Duodenal mucosa (tissue), 2 donors: ENCODE results near the gene KCNQ5.

Source experiments
- H3K27ac ChIP-seq: one replicate; pipeline ENCODE4 v1.7.0; 2013; ENCODE audit warnings: low read depth, low read length
- H3K27me3 ChIP-seq, 2 donors: one replicate each; pipeline ENCODE4 v1.7.0; 2013; ENCODE audit warnings: low read length in 2 of 2, control low read depth in 1 of 2; ENCODE audit not compliant: insufficient read depth in 2 of 2, control insufficient read depth in 1 of 2
- H3K36me3 ChIP-seq, 2 donors: one replicate each; pipeline ENCODE4 v1.7.0; 2013; ENCODE audit warnings: low read length in 2 of 2, control low read depth in 1 of 2; ENCODE audit not compliant: insufficient read depth in 2 of 2, control insufficient read depth in 1 of 2
- H3K4me1 ChIP-seq, 2 donors: one replicate each; pipeline ENCODE4 v1.7.0; 2013; ENCODE audit warnings: low read length in 2 of 2, control low read depth in 1 of 2; ENCODE audit not compliant: insufficient read depth in 2 of 2, control insufficient read depth in 1 of 2
- H3K4me3 ChIP-seq, 2 donors: one replicate each; pipeline ENCODE4 v1.7.0; 2013; ENCODE audit warnings: low read length in 2 of 2, low read depth in 1 of 2
- H3K9ac ChIP-seq, 2 donors: one replicate each; pipeline ENCODE4 v1.7.0; 2013; ENCODE audit warnings: low read length in 2 of 2, low read depth in 1 of 2
- H3K9me3 ChIP-seq, 2 donors: one replicate each; pipeline ENCODE4 v1.7.0; 2013; ENCODE audit warnings: low read length in 2 of 2, control low read depth in 1 of 2; ENCODE audit not compliant: control insufficient read depth in 1 of 2

The KCNQ5 gene

DNA sequence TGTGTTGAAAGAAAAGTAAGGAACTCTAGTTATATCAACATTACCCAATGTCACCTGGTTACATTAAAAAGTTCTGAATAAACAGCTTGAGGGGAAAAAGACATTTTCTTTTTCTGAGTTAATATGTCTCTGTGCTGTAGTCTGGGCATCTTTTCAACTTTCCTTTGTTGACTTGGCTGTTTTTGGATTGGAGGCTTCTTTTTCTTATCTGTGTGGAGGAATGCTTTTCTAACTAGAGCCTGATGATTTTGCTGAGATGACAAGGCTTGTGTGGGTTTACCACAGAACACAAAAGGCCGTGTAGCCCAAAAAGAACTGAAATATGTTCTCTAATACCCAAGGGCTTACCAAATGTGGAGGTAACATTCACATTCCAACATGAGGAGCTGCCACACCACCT, 161.8 kb downstream of the KCNQ5 start:
- Histone ChIP-seq H3K9me3 (no peaks in the 10 kb centered on the region), H3K36me3 (no peaks in the 10 kb centered on the region), H3K4me1 (no peaks in the 10 kb centered on the region), H3K27ac (no peak overlapping the region), H3K27me3 (no peaks in the 10 kb centered on the region), H3K9ac (no peak overlapping the region), H3K4me3 (no peak overlapping the region)

DNA sequence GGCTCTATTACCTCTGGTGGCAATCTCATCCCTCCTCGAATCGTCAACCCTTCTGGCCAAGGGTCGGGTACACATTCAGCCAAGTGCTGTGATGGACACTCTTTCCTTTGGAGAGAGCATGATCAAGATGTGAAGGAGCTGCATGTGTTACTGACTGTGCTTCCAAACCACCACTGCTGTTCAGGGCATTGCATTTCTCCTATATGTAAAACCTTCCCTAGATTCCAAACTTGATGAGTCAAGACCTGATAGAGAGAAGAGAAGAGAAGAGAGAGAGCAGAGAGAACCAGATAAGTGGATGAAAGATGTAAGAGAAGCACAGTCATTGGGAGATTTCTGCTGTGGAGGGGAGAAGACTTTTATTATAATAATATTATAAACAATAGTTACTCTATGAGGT, 162.2 kb downstream of the KCNQ5 start:
- H3K4me1 ChIP-seq, result no peaks in the 10 kb centered on the region
- H3K9ac ChIP-seq, result no peak overlapping the region
- H3K4me3 ChIP-seq, result no peak overlapping the region
- no peaks in the 10 kb centered on the region for H3K36me3 ChIP-seq
- H3K27me3 ChIP-seq, result no peaks in the 10 kb centered on the region
- H3K9me3 ChIP-seq, result no peaks in the 10 kb centered on the region
- H3K27ac ChIP-seq, result no peak overlapping the region

DNA sequence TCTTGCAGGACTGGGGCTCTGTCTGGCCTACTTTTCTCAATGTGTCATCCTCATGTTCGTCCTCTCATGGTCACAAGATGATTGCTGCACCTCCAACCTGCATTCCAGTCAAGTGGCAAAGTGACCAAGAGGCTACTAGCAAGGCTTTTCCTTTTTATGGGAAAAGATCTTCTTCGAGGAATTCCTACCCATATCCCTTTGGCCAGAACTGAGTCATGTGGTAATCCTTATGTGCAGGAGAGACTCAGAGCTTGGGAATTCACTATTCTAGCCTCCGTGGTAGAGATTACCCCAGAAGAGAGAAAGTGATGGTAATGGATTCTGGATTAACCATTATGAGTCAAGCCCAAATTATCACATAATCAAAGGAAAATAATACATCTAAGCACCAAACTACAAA, 162.7 kb downstream of the KCNQ5 start:
- H3K27me3 ChIP-seq, result no peaks in the 10 kb centered on the region
- H3K4me3 ChIP-seq, result no peak overlapping the region
- no peaks in the 10 kb centered on the region for H3K36me3 ChIP-seq
- no peak overlapping the region for H3K9ac ChIP-seq
- no peaks in the 10 kb centered on the region for H3K9me3 ChIP-seq
- no peaks in the 10 kb centered on the region for H3K4me1 ChIP-seq
- H3K27ac ChIP-seq, result no peak overlapping the region

DNA sequence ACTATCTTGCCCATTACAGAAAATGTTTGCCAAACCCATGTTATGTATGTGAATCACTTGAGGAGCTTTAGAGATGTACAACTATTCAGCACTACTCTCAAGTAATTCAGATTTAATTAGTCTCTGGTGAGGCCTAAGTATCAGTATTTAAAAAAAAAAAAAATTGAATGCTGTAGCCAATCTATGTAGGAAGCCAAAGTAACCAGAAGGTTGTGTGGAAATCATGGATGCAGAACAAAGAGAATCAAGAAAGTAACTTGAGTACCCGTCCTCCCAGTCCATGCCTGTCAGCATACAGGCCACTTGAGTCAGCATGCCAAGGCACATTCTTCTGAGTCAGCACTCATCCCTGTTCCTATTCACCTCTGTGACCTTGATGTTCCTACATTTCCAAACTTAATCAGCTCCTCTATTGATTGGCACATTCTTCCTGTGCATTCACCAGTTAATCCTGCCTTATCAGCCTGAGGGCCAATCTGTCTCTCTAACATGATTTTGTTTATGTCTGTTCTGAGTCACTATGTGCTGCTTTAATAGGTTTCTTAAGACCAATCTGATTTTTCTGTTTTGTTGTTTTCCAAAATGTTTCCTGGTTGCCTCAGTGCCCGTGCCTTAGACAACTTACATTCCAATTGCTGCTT, 165.6 kb downstream of the KCNQ5 start:
- no peaks in the 10 kb centered on the region for H3K4me1 ChIP-seq
- H3K36me3 ChIP-seq, result no peaks in the 10 kb centered on the region
- no peaks in the 10 kb centered on the region for H3K27me3 ChIP-seq
- no peaks in the 10 kb centered on the region for H3K9me3 ChIP-seq
- H3K4me3 ChIP-seq, result no peak overlapping the region
- no peak overlapping the region for H3K27ac ChIP-seq
- H3K9ac ChIP-seq, result no peak overlapping the region

DNA sequence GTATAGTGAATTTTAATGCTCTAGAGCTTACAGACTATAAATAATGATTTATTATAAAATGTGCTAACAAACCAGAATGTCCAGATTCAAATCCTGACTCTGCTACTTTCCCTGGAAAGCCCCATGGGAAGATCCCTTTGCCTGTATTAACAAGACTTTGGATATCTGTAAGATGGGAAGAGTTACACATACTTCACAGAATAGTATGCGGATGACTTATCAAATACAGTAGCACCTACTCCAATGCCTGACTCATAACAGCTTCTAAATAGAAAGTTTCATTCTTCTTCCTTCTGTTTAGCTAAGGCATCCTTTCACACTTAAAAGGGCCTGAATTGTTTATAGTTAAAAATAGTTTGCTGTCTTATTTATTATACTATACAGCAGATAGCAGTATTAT, 166.3 kb downstream of the KCNQ5 start:
- H3K36me3 ChIP-seq, result no peaks in the 10 kb centered on the region
- H3K4me1 ChIP-seq, result no peaks in the 10 kb centered on the region
- H3K9ac ChIP-seq, result no peak overlapping the region
- no peaks in the 10 kb centered on the region for H3K9me3 ChIP-seq
- H3K27ac ChIP-seq, result no peak overlapping the region
- H3K4me3 ChIP-seq, result no peak overlapping the region
- no peaks in the 10 kb centered on the region for H3K27me3 ChIP-seq

DNA sequence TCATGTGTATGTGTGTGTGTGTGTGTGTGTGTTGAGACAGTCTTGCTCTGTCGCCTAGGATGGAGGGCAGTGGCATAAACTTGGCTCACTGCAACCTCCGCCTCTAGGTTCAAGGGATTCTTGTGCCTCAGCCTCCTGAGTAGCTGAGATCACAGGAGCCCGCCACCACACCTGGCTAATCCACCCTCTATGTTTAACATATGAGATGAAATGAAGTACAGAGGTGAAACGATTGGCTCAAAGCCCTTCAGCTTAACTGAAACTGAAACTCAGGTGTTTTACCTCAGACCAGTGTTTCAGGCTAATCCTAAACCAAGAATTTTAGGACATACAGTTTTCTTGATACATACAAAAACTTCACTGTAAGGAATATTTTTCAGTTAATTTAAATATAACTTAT, 167.3 kb downstream of the KCNQ5 start:
- Histone ChIP-seq H3K4me1 (no peaks in the 10 kb centered on the region), H3K4me3 (no peak overlapping the region), H3K27me3 (no peaks in the 10 kb centered on the region), H3K9ac (no peak overlapping the region), H3K27ac (no peak overlapping the region), H3K9me3 (no peaks in the 10 kb centered on the region), H3K36me3 (no peaks in the 10 kb centered on the region)

DNA sequence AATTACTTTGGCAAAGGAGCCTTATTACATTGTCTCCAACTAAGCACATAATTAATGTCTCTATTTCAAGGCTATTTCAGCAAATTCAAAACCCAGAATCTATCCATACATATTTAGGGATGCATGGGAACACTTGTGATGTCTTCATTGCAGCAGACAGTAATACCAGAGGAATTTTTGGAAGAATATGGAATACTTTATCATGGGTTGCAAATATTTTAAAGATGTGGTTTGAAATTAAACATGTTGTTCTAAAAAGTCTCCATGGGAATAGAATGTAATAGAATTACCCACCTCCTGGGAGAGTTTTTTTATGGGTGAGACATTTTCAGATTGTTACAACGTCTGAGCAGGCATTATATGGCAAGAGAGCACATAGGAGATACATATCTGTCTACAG, 170.8 kb downstream of the KCNQ5 start:
- Histone ChIP-seq H3K4me1 (no peaks in the 10 kb centered on the region), H3K36me3 (no peaks in the 10 kb centered on the region), H3K9me3 (no peaks in the 10 kb centered on the region), H3K27ac (no peak overlapping the region), H3K4me3 (no peak overlapping the region), H3K27me3 (no peaks in the 10 kb centered on the region), H3K9ac (no peak overlapping the region)

DNA sequence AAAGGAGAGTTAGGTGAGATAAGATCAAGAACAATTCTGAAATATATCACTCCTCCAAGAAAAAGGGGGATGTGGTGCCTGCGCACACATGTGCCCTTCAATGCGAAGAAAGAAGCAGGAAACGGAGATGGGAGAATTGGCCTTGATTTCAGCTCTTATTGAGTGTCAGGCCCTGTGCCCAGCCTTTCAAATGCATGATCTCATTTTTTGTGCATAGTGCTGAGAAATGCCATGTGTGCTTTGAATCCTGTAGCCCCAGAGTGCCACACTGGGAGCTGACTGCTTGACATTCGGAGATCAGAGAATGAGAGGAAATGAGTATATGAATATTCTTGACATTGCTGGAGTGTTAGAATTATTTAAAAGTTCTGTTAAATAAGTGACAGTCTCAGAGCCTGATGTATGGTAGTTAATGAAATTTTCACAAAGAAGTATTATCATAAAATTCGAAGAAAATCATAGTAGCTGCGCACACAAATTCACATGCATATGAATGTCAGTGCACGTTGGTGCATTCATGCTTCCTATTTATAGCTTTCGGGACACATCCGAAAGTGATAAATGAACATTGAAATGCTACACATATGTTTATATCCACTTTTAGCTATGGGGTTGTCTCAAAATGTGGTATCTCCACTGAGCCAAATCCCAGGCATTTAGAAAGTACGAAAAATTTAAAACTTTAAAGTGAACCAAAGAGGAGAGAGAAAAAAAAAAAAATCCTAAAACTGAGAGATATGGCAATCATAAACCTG, 172.0 kb downstream of the KCNQ5 start:
- H3K9ac ChIP-seq, result no peak overlapping the region
- H3K9me3 ChIP-seq, result no peaks in the 10 kb centered on the region
- H3K27ac ChIP-seq, result no peak overlapping the region
- no peak overlapping the region for H3K4me3 ChIP-seq
- H3K4me1 ChIP-seq, result no peaks in the 10 kb centered on the region
- no peaks in the 10 kb centered on the region for H3K36me3 ChIP-seq
- H3K27me3 ChIP-seq, result no peaks in the 10 kb centered on the region

DNA sequence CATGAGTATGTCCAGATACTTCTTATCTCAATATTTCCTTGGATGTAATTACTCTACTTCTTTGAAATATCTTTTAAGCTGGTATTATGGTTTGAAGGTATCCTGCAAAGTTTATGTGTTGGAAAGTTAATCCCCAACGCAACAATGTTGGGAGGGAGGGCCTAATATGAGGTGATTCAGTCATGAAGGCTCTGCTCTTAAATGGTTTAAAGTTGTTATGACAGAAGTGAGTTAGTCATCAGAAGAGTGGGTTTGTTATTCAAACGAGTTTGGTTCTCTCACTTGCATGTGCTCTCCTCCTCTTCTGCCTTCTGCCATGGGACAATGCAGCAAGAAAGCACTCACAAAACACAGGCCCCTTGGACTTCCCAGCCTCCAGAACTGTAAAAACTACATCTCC, 176.3 kb downstream of the KCNQ5 start:
- no peak overlapping the region for H3K27ac ChIP-seq
- H3K36me3 ChIP-seq, result no peaks in the 10 kb centered on the region
- H3K27me3 ChIP-seq, result no peaks in the 10 kb centered on the region
- H3K4me3 ChIP-seq, result no peak overlapping the region
- H3K9ac ChIP-seq, result no peak overlapping the region
- H3K4me1 ChIP-seq, result no peaks in the 10 kb centered on the region
- no peaks in the 10 kb centered on the region for H3K9me3 ChIP-seq

DNA sequence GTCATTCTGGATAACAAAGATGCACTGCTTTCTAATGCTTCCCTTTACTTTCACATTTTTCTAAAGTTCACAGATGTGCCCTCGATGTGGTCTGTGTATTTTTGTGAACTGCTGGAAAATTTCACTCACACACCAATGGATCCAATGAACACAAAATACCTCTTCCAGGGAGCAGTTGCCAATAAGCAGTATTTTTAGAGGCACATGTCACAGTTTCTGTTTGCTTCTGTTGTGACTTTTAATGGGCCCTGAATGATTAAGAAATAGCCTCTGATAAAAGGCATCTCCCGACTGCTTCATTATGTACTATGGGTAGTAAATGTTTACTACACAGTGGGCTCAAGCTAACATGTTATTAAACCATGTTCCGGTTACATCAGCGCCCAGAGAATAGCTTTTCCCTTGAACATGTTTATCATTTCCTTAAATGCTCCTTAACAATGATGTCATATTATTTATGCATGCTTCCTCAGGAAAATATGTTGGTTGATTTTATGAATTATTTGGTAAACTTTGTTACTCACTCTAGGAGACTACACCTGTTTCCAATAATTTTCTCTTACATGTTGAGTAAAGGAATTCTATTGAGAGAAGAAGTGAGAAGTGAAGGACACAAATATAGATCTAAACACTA, 188.0 kb downstream of the KCNQ5 start:
- Histone ChIP-seq H3K27ac (no peak overlapping the region), H3K4me1 (no peaks in the 10 kb centered on the region), H3K9ac (no peak overlapping the region), H3K4me3 (no peak overlapping the region), H3K27me3 (no peaks in the 10 kb centered on the region), H3K36me3 (no peaks in the 10 kb centered on the region), H3K9me3 (no peaks in the 10 kb centered on the region)
